Measurements from ENCODE around the gene AAK1.
"Not testable (repeated sequence)": the region's sequence is repeated elsewhere in the genome, so short reads cannot be mapped to it uniquely, and the experiment has no call there.

The AAK1 gene

DNA sequence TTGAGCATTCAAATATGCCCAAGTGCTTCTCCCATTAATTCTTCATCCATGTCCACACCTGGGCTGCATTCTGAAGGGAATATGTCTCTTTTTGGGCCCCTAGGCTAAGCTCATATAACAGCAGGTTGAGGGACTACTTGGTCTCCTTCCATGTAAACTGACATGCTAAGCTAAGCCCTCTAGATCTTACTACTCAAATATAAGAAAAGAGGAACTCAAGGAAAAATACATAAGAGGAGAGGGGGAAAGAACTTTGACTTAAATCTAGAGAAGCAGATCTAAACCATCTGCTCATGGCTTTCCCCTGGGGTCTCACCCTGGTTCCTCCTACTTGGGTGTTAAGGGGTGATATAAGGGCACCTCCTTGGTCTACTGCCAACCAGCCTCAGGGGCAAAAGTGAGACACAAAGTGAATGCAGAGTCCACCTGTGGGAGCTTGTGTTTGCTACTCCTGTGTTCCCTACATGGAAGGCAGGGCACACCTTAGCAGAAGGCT lies 186.5 kb downstream of the AAK1 start:
- no peak for DNase-seq (ENCODE audit: low read depth)
- TF ChIP-seq, protein P1, sequence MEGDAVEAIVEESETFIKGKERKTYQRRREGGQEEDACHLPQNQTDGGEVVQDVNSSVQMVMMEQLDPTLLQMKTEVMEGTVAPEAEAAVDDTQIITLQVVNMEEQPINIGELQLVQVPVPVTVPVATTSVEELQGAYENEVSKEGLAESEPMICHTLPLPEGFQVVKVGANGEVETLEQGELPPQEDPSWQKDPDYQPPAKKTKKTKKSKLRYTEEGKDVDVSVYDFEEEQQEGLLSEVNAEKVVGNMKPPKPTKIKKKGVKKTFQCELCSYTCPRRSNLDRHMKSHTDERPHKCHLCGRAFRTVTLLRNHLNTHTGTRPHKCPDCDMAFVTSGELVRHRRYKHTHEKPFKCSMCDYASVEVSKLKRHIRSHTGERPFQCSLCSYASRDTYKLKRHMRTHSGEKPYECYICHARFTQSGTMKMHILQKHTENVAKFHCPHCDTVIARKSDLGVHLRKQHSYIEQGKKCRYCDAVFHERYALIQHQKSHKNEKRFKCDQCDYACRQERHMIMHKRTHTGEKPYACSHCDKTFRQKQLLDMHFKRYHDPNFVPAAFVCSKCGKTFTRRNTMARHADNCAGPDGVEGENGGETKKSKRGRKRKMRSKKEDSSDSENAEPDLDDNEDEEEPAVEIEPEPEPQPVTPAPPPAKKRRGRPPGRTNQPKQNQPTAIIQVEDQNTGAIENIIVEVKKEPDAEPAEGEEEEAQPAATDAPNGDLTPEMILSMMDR (conservative IDR thresholded peaks at IDR 0.05; ENCODE audit: low read depth, low read length): no peak
- H3K4me3 ChIP-seq (ENCODE audit: low read depth, low read length): no peak overlapping the region

DNA sequence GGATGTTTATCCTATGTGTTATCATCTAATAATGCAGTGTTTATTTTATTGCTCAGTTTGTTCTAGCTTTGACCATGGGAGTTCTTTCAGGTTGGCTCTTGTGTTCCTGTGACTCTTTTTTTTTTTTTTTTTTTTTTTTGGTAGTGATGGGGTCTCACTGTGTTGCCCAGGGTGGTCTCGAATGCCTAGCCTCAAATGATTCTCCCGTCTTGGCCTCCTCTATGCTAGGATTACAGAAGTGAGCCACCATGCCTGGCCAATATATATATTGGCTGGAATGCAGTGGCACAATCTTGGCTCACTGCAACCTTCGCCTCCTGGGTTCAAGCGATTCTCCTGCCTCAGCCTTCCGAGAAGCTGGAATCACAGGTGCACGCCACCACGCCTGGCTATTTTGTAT lies 187.4 kb downstream of the AAK1 start:
- H3K4me3 ChIP-seq (ENCODE audit: low read depth, low read length): no peak overlapping the region
- TF ChIP-seq, protein P1 (conservative IDR thresholded peaks at IDR 0.05; ENCODE audit: low read depth, low read length): no peak
- DNase-seq (ENCODE audit: low read depth): no peak

DNA sequence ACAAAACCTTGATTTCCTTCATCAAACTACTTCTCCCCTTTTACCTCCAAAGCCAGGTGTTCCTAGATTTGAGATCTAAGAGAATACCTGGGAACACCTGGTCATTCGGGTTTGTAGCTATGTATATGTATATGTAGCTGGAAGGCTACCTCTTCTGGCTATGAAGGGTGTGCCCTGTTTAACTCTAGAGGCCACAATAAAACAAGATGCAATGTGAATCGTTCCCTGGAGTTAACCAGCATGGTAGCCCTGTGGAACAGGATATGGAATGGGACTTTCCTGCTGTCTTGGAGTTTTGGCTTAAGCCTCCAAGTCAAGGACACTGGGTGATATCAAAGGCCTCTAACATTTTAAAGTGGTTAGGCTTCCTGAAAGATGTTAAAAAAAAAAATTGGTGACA lies 188.6 kb downstream of the AAK1 start:
- DNase-seq (ENCODE audit: low read depth): no peak
- H3K4me3 ChIP-seq (ENCODE audit: low read depth, low read length): no peak overlapping the region
- TF ChIP-seq, protein P1 (conservative IDR thresholded peaks at IDR 0.05; ENCODE audit: low read depth, low read length): no peak

DNA sequence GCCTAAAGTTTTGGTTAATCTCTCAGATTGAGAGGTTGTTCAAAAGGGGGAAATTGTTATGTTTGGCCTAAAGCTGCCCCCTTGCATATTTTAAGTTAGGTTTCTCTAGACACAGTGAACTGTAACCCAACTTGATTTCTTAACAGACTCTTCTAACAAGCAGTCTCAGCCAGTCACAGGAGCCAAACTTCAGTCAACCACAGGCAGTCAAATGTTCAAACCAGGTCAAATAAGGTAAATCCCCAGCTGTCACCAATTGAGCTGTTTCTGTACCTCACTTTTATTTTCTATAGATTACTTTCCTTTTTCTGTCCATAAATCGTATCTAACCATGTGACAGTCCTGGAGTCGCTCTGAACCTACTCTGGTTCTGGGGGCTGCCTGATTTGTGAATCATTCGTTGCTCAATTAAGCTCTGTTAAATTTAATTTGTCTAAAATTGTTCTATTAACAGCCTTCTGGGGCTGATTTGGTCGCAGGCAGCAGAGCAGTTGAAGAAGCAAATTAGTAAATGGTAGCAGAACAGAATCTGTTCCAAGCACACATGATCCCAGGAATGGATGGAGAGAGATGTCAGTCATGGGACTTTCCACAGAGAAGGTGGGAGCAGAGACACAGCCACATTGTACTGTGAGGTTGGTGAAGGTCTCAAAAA lies 189.9 kb downstream of the AAK1 start:
- H3K4me3 ChIP-seq (ENCODE audit: low read depth, low read length): no peak overlapping the region
- TF ChIP-seq, protein P1 (conservative IDR thresholded peaks at IDR 0.05; ENCODE audit: low read depth, low read length): no peak
- peak; percentile 63 for DNase-seq (ENCODE audit: low read depth)

DNA sequence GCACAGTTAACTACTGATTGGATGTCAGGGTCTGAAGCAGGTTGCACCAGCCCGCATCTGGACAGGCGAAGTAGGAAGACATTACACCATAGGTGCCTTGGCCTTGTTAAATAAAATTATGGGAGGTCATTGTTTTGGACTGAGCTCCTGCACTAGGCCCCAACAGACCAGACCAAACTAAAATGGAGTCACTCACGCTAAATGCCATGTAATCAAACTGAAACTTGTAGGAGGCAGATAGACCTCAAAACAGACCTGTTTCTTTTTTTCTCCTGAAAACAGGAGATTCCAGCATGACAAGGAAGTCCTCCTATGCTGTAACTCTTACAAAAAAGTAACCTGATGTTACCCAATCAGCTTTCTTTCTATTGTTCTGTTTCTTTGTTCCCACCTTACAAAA lies 190.9 kb downstream of the AAK1 start:
- DNase-seq (ENCODE audit: low read depth): no peak
- TF ChIP-seq, protein P1 (conservative IDR thresholded peaks at IDR 0.05; ENCODE audit: low read depth, low read length): no peak
- no peak overlapping the region for H3K4me3 ChIP-seq (ENCODE audit: low read depth, low read length)

DNA sequence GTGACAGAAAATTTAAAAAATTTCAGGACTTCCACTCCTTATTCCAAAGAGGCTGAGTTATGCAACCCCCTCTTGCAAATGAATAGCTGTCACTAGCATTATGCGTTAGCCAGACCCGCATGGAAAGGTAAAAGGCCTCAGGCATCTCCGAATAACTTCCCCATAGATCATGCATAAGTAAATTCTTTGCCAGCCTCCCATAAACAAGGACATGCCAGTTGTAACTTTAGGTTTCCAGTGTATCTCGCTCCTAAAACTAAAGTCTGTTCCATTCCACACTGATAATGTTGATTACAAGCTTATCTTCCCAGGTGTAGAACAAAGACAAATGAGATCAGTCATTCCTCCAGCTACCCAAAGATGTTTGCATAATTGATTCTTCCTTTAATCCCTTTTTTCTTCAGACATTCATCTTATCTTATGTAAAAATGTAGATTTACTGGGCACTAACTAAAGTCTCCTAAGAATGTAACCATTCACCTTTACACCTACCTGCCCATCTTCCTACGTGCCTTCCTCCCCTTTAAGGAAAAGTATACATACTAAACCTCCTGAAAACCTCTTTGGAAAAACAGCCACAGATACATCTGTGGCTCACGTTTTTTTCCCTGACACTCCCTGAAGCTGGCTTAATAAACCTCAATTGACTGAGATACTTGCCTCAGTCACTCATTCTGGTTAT lies 192.7 kb downstream of the AAK1 start:
- no peak overlapping the region for H3K4me3 ChIP-seq (ENCODE audit: low read depth, low read length)
- no peak for DNase-seq (ENCODE audit: low read depth)
- TF ChIP-seq, protein P1 (conservative IDR thresholded peaks at IDR 0.05; ENCODE audit: low read depth, low read length): no peak

DNA sequence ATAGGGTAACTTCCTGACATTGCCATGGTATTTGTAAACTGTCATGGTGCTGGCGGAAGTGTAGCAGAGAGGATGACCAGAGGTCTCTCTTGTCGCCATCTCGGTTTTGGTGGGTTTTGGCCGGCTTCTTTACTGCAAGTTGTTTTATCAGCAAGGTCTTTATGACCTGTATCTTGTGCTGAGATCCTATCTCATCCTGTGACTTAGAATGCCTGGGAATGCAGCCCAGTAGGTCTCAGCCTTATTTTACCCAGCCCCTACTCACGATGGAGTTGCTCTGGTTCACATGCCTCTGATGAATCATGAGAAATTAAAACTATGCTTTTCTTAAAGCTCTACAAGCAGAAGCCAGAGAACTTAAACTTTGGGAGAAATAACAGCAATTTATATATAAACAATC lies 193.6 kb downstream of the AAK1 start:
- DNase-seq (ENCODE audit: low read depth): peak; percentile 32
- H3K4me3 ChIP-seq (ENCODE audit: low read depth, low read length): no peak overlapping the region
- TF ChIP-seq, protein P1 (conservative IDR thresholded peaks at IDR 0.05; ENCODE audit: low read depth, low read length): no peak

DNA sequence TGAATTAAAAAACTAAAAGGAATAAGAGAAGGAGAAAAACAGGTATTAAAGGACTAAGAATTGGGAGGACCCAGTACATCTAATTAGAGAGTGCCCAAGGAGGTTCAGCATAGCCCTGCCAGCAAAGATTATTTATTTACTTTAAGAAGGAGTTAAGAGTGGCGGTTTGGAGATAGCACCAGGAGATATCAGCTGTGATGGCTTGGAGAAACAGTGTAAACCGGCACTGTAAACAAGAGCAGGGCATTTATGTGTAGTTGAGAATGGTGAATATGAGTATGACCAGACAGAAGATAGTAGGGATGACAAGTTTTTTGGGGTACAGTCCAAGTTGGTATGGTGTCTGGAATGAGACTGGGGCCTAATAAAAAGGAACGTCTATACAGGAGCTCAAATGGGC lies 199.9 kb downstream of the AAK1 start:
- DNase-seq (ENCODE audit: low read depth); H3K4me3 ChIP-seq (ENCODE audit: low read depth, low read length): not testable (repeated sequence)

DNA sequence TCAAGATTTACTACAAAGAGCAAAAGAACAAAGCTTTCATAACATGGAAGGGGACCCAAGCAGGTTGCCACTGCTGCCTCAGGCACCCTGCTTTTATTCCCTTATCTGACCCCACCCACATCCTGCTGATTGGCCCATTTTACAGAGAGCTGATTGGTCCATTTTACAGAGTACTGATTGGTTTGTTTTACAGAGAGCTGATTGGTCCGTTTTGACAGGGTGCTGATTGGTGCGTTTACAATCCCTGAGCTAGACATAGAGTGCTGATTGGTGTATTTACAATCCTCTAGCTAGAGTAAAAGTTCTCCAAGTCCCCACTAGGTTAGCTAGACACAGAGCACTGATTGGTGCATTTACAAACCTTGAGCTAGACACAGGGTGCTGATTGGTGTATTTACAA lies 204.0 kb downstream of the AAK1 start:
- not testable (repeated sequence) for H3K4me3 ChIP-seq (ENCODE audit: low read depth, low read length); DNase-seq (ENCODE audit: low read depth)

Data from choroid plexus epithelial cell (primary cell).